Activated T-cell treated with anti-CD3 and anti-CD28 coated beads, Interleukin-2, amount 50 U/mL, for 1 hour (primary cell): ENCODE measurements around the gene UTP18.
"Not testable (repeated sequence)": the region's sequence is repeated elsewhere in the genome, so short reads cannot be mapped to it uniquely, and the experiment has no call there.

ENCODE experiments used
- DNase-seq: peaks from one replicate; pipeline ENCODE4 v3.0.0-alpha.2; 2020

UTP18 gene

DNA sequence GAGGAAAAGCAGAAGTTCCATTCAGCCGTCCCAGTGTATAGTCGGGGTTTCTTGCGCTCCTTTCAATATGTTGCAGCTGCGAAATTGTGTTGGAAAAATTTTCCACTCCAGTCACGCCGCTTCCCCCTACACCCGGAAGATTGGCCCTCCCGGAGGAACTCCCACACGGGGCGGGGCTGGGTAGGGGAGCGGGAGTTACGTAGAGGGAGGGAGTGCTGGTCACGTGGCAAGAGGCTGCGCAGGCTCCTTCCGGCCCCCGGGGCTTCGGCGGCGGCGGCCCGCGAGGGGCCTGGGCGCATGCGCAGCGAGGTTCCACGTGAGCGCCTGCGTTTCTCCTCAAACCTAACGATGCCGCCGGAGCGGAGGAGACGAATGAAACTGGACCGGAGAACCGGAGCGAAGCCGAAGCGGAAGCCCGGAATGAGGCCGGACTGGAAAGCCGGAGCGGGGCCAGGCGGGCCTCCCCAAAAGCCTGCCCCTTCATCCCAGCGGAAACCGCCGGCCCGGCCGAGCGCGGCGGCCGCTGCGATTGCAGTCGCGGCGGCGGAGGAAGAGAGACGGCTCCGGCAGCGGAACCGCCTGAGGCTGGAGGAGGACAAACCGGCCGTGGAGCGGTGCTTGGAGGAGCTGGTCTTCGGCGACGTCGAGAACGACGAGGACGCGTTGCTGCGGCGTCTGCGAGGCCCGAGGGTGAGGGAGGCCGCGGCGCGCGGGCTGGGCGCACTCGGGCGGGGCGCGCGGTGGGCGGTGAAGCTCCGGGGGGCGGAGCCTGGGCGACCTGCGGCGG is at the start of gene UTP18:
TSS of gene UTP18 (plus strand) at position 310 of the 787 bp plus-strand sequence. CDS start at position 349, 39 bp downstream.
- peak; percentile 94 for DNase-seq

DNA sequence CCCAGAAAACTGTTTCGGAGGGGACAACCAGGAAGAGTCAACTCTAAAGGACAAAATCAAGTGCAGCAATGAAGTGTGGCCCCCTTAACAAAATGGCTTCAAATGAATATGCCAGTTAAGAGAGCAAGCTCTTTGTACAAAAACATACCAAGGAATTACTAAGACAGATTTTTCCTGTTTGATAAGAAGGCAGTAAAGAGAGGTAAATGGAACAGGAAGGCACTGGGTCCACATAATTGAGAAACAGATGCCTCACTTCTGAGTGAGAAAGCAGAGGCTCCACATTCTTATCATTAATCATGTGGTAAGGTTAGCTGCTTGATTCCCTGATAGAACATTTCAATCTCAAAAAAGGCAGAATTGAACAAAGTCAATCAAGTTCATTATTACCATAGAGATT is 45.4 kb upstream of the UTP18 start:
- DNase-seq: no peak

DNA sequence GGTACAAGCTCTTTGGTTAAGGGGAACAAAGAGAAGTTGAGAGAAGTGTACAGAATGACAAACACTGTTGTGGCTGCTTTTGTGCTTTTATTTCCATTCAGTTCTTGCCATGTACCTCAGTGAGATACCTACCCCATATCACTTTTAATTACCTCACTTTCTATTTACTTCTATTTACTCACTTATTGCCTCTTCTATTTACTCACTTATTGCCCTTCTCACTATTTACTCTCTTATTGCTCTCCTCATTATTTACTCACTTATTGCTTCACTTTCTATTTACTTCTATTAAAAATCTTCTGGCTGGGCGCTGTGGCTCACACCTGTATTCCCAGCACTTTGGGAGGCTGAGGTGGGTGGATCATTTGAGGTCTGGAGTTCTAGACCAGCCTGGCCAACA is 42.4 kb upstream of the UTP18 start:
- DNase-seq: no peak

DNA sequence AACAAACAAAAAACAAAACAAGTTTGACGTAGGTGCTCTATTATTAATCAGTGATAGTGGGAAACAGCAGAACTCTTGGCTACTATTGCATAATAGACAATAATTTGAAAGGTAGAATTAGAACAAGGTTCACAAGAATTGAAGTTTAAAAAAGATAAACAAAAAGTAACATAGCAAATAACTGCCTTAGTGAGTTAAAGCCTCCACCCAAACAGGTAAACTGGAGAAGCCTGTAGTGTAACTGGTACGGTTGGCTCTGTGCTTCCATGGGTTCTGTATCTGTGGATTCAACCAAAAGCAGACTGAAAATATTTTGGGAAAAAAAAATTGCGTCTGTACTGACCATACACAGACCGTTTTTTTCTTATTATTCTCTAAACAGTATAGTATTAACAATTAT is 39.0 kb upstream of the UTP18 start:
- no peak for DNase-seq

DNA sequence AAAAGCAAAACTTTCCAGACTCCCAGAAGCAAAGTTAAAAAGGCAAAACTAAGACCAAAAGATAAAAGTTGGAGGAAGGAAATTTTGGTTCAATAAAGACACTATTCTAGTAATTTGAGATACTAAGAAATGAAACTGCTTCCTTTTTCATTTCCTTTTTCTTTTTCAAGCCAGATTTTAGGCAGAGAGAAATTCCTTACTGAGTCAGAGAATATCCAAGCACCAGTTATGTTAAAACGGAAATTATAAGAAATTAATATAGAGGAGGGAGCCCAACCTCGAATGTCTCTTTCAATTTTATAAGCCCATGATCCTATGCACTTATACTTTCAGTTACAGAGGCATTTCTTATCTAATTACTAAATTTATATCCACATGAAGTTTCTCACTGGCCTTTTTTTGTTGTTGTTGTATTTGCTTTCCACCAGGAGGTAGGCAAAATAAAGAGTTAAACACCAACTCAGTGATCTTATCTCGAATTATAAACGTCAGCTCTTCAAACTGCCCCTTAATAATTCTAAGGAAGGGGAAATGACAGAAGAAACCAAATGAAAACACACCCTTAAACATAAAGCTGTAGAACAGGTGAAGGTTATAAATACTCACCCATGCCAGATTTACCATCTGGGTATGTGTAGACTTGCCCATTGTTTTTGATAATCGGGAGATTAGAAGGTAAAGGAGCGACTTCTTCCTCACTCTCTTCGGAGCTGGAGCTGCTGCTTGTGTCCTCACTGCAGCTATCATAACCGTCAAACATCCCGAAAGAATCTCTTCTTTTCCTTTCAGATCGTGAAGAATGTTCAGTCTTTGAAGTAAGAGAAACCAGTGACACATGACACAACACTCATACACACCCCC is 35.7 kb upstream of the UTP18 start:
- DNase-seq: no peak

DNA sequence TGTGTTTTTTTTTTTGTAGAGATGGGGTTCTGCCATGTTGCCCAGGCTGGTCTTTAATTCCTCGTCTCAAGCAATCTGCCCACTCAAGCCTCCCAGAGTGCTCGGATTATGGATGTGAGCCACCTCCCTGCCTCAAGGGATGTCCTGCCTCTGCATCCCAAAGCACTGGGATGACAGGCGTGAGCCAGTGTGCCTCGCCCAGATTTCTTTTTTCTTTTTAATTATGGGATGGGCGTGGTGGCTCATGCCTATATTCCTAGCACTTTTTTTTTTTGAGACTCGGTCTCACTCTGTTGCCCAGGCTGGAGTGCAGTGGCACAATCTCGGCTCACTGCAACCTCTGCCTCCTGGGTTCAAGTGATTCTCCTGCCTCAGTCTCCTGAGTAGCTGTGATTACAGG is 34.8 kb upstream of the UTP18 start:
- not testable (repeated sequence) for DNase-seq

DNA sequence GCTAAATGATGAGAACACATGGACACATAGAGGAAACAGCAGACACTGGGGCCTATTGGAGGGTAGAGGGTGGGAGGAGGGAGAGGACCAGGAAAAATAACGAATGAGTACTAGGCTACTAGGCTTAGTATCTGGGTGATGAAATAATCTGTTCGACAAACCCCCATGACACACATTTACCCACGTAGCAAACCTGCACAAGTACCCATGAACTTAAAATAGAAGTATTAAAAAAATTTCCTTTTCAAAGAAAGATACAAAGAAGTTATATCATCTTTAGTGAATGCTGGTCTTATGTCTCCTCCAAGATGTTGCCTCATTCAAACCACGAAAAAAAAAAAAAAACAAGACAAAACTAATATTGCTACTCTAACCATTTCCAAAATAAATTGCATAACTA is 32.2 kb upstream of the UTP18 start:
- no peak for DNase-seq

DNA sequence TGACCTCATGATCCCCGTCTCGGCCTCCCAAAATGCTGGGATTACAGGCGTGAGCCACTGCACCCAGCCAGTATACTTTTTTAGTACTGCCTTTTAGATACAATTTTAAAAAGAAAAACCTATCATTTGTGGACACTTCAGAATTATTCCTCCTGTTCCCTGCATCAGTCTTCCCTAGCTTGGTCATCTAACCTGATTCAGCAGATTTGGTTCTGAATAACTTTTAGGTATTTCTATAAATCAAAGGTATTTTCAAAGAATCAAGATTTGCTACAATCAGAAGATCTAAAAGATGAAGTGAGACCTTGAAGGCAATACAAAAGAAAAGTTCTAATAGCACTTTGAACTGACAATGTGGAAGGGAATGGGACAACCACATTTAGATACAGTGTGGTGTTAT is 30.5 kb upstream of the UTP18 start:
- DNase-seq: no peak

DNA sequence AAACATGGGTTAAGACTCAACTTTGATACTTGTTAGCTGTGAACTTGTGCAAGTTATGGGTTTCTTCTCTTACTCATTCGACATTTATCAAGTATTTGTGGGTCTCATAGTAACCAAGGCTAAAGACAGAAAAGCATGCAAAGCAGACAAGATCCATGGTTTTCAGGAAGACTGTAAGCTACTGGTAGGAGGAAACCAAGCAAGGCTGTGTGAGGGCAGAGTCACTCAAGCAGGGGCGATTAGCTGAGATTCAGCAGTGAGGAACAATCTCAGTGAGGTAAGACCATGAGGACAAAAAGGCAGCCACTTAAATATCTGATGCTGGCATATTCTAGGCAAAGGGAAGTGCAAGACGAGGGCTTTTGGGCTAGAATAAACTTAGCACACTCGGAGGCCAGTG is 30.0 kb upstream of the UTP18 start:
- DNase-seq: no peak

DNA sequence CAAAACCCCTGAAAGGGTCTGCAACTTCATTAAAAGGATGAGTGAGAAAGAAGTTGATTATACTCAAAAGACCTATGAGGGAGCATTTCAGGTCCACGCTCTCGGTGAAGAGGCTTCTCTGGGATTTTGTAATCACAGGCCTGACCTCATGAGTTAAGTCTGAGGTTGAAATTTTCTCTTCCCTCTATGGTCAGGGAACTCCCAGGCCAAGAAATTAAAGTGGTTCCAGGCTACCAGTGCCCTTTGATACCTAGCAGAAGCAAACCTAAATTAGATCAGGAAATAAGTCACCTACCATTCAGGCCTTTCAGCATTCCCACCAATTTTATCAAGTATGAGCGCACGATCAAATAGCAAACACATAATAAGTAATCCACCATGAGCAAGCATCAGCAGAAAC is 28.3 kb upstream of the UTP18 start:
- no peak for DNase-seq

DNA sequence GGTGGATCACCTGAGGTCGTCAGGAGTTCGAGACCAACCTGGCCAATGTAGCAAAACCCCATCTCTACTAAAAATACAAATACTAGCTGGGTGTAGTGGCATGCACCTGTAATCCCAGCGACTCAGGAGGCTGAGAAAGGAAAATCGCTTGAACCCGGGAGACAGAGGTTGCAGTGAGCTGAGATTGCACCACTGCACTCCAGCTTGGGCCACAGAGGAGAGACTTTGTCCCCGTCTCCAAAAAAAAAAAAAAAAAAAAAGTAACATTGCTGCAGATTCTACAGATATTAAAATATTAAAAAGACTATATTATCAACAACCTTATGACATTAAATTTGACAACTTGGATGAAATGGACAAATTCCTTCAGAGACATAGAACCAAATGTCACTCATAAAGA is 26.2 kb upstream of the UTP18 start:
- no peak for DNase-seq

DNA sequence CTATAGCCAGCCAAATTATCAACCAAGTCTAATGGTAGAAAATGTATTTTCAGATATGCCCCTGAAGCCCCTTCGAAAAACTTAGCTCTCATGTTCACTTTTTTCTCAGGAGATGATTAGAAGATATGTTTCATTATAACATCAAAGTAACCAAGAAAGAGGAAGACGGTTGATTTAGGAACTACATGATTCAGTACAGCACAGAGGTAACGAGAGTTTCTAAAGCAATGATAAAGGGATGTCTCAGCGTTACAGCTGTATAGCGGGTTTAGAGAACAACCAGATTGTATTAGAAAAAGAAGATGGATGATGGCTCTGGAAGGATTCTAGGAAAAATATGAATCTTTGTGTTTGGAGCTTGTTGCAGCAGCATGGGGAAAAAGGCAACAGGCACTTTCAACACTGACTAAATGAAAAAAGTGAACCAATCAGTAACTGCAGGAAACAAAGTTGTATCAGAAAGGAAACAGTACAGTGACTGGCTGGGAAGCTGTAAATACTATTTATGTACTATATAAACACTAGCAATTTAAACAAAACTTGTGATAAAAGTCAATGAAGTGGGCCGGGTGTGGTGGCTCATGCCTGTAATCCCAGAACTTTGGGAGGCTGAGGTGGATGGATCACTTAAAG is 22.0 kb upstream of the UTP18 start:
- DNase-seq: no peak

DNA sequence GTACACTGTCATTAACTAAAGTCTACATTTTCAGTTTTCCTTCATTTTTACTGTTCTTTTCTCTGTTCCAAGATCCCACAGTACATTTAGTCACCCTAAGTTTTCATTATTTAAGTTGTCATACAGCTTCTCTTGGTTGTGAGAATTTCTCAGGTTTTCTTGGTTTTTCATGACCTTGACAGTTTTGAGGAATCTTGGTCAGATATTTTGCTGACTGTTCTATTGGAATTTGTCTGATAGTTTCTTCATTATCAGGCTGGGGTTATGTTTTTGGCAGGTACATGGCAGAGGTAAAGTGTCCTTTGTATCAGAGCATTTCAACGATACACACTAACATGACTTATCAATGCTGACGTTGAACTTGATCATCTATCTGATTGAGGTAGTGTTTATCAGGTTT is 20.1 kb upstream of the UTP18 start:
- DNase-seq: no peak

DNA sequence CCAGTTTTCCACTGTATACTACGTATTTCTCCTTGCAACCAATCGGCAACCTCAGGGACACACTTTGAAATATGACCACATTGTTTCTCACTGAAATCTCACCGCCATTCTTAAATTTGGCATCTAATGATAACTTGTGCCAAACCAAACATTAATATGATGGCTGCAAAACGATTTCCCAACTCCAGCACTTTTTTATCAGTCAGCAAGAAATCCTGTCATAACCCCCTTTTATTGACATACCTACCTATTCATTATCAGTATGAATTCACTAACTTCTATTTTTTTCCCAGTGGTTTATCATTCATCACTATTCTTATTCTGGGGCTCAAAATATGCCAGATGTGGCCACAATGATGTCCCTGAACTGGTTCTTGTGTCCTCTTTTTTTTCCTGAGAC is 16.3 kb upstream of the UTP18 start:
- DNase-seq: no peak

DNA sequence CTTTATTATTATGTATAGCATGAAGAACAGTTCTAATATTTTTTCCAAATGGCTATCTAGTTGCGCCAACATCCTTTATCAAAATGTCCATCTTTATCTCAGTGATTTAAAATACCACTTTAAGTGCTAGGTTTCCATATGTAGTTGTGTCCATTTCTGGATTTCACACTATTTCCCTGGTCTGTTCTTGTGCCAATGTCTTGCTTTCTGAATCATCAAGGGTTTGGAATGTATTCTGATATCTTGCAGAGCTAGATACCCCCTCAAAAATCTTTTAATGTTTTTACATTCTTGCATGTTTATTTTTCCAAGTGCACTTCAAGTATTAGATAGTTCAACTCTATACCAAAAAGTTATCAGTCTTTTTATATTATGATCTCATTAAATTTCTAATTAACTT is 14.8 kb upstream of the UTP18 start:
- no peak for DNase-seq

DNA sequence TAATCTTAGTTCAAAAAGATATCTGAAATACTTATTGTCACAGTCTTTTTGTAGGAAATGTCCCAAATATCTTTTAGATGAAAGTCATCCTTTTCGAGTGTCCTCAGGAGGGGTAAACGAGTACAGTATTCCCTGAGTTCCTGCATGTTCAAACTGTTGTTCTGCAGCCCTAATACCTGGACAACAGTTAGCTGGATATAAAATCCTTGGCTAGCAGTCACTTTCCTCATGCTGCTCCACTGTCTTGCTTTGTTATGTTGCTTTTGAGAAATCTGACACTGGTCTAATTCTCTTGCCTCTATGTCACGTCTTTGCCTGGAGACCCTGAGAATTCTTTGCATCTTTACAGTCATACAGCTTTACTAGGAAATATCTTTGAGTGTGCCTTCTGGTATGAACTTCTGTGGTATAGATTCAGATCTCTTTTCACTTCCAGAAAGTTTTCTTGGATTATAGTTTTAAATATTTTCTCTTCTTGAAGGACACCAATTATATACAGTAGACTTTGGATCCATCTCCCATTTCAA is 10.0 kb upstream of the UTP18 start:
- no peak for DNase-seq

DNA sequence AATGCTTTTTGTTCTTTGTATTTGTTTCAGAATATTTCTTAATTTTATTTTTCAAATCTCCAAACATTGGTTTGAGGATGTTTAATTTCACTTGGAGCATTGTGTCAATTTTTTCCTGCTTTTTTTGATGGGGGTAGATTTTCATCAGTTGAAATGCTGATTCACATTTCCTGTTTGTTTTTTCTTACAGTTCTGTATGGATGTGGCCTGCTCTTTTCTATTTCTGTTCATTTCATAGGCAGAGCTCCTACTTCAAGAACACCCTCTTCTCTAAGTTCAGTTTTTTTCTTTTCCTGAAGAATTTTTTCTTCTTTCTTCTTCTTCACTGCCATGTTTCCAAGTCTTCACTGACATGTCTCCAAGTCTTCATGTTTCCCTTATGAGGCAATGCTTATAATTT is 9.3 kb upstream of the UTP18 start:
- no peak for DNase-seq

DNA sequence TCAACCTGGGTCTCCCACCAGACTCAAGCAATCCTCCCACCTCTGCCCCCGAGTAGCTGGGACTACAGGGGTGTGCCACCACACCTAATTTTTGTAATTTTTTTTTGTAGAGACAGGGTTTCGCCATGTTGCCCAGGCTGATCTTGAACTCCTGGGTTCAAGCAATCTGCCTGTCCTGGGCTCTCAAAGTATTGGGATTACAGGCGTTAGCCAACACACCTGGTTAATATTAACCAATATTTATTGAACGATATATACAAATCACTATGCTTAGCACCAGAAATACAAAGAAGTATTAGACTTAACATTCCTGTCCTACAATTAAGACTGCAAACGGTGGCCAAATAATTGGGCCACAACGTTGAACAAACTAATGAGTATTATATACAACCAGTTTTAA is 4.7 kb upstream of the UTP18 start:
- no peak for DNase-seq

DNA sequence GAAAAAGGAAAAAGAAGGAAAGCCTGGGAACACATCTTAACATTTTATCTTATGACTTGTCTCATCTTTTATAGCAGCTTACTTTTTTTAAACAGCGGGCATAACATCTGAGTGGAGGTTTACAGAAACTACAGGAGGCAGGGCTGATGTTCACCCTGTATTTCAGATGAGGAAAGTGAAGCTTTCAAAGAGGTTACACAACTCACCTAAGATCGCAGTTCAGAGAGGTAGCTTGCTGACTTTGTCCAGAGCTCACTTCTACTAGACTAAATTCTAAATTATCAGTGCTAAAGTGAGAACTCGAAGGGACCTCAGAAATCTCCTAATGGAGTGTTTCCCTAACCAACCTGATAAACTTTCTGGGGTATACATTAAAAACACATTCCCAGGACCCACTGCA is 4.2 kb upstream of the UTP18 start:
- no peak for DNase-seq

DNA sequence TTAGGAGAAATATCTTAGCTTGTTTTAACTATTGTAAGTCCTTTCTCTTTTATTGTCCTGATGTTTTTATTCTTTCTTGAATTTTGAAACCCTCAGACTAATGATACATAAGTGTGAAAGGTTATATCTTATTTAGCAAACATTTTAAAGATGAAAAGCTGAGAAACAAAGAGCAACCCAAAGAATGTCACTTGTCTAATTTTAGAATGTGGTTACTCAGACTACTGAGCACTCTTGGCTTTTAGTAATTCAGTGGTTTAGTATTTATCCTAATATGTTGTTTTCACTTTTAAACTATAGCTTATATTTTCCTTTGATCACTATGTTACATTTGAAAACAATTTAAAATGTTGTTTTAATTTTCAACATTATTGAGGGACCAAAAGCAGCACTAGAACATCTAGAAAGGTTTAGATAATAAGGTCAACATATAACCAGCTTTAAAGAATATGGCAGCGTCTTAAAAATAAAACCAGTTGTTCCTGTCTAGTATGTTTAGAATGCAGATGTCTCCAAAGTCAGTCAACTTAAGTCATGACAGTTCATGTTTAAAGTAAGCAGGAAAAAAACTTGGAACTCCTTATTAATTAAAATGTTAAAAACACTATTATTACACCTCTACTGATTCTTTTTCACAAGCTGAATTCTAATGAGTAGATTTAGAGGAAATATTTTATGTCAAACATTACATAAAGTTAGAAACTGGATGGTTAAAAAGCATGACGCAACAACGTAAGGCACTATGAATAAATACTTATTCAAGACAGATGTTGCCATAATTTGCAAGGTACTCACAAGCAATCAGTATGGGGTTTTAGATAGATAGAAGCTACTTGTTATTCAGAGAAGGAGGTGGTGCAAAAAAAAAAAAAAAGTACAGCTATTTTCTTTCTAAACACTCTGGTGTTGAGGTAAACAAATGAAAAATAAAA is 2.9 kb upstream of the UTP18 start:
- no peak for DNase-seq

DNA sequence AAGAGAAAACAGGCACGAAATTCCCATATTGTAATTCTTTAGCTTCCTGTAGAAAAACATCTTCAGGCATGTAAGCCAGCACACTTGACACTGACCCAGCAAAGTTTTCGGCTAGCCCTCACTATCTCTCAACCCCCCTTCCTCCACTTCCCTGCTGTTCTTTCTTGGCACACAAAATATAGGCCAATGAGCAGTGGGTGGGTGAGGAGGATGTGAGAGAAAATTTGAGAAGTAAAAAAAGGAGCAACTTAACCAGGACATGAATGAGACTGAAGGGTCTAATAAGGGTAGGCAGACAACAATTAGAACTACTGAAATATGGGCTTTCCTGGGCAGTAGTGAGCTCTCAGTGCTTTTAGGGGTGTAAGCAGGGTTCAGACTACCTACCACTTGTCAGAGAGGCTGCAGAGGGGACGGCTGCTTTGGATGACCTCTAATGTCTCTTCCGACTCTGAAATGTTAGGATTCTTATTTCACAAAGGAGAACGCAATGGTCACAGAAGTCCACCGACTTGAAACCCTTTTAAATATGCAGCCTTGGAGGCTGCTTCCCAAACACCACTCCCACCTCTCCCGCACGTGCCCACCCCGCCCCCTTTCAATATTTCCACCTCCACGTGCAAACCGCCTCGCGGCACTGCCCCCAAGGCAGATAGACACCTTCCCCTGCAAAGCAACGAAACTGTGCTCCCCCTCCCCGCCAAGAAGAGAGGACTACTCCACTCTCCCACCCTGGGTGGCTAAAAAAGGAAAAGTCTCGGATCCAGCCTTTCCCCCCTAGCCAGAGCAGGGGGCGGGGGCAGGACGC is 1.4 kb upstream of the UTP18 start:
- no peak for DNase-seq
